Globus pallidus (tissue), 1 donor: ENCODE results near the gene IRF8.
"Not testable (repeated sequence)": the region's sequence is repeated elsewhere in the genome, so short reads cannot be mapped to it uniquely, and the experiment has no call there.

Source experiments
- DNase-seq: peaks from one replicate; pipeline ENCODE4 v3.0.0-alpha.2; 2015; ENCODE audit warnings: low spot score

IRF8 gene

GRCh38 chr16:85868495-85868894 lies 30.5 kb upstream of the IRF8 start:
- no peak for DNase-seq

- DNase-seq, result no peak
Measured at GRCh38 chr16:85869206-85869605, 29.8 kb upstream of the IRF8 start.

GRCh38 chr16:85869785-85870558 lies 29.0 kb upstream of the IRF8 start:
- no peak for DNase-seq

GRCh38 chr16:85871756-85872155 lies 27.2 kb upstream of the IRF8 start:
- DNase-seq, result no peak

GRCh38 chr16:85872734-85873133 lies 26.2 kb upstream of the IRF8 start:
- DNase-seq, result no peak

GRCh38 chr16:85873153-85873552 lies 25.8 kb upstream of the IRF8 start:
- no peak for DNase-seq

- DNase-seq, result not testable (repeated sequence)
Measured at GRCh38 chr16:85874031-85874430, 24.9 kb upstream of the IRF8 start.

GRCh38 chr16:85878407-85878806 lies 20.6 kb upstream of the IRF8 start:
- DNase-seq, result no peak

- no peak for DNase-seq
Measured at GRCh38 chr16:85878875-85879274, 20.1 kb upstream of the IRF8 start.

GRCh38 chr16:85879549-85879948 lies 19.4 kb upstream of the IRF8 start:
- no peak for DNase-seq

- DNase-seq, result no peak
Measured at GRCh38 chr16:85879975-85880831, 18.8 kb upstream of the IRF8 start.

- DNase-seq, result no peak
Measured at GRCh38 chr16:85880861-85881260, 18.1 kb upstream of the IRF8 start.

GRCh38 chr16:85881436-85881835 lies 17.5 kb upstream of the IRF8 start:
- no peak for DNase-seq

GRCh38 chr16:85882181-85882810 lies 16.7 kb upstream of the IRF8 start:
- no peak for DNase-seq

- no peak for DNase-seq
Measured at GRCh38 chr16:85883813-85884212, 15.1 kb upstream of the IRF8 start.

GRCh38 chr16:85884808-85885463 lies 14.0 kb upstream of the IRF8 start:
- no peak for DNase-seq

GRCh38 chr16:85885537-85885936 lies 13.4 kb upstream of the IRF8 start:
- no peak for DNase-seq

- no peak for DNase-seq
Measured at GRCh38 chr16:85888405-85889331, 10.3 kb upstream of the IRF8 start.

- DNase-seq, result no peak
Measured at GRCh38 chr16:85891033-85891775, 7.8 kb upstream of the IRF8 start.

- no peak for DNase-seq
Measured at GRCh38 chr16:85891776-85892166, 7.2 kb upstream of the IRF8 start.
